HEK293 (cell line): ENCODE measurements around the gene CREBL2.

Experiments
- CTCF ChIA-PET: fragments of 350-600 bp; formaldehyde crosslinking; extraction: SDS; loops from one replicate; lab custom pipeline; 2021; ENCODE audit warnings: antibody characterized with exemption; lab: Yijun Ruan, JAX
- POLR2A ChIA-PET: fragments of 300-600 bp; formaldehyde crosslinking; extraction: SDS; loops from one replicate; lab custom pipeline; 2020; ENCODE audit warnings: antibody characterized with exemption, inconsistent platforms; lab: Yijun Ruan, JAX
- H3K27ac ChIP-seq: fragments of 200-500 bp; sonication (Bioruptor generic); 2 replicates; pipeline ENCODE4 v1.5.1; 2014; ENCODE audit warnings: low read depth, low read length, control low read depth, inconsistent platforms; ENCODE audit errors: extremely low read depth
- H3K36me3 ChIP-seq, 2 experiments: fragments of 200-500 bp in 1 of 2; sonication (Bioruptor generic) in 1 of 2; 1 replicate in 1 of 2; 2 replicates in 1 of 2; pipeline ENCODE4 v1.5.1; 2014 to 2017; ENCODE audit warnings: inconsistent platforms in 2 of 2, low read length in 2 of 2; ENCODE audit not compliant: control insufficient read depth in 2 of 2, insufficient read depth in 1 of 2
- H3K4me1 ChIP-seq: fragments of 200-500 bp; sonication (Bioruptor generic); 2 replicates; pipeline ENCODE4 v1.5.1; 2014; ENCODE audit warnings: mild to moderate bottlenecking, low read length, inconsistent platforms; ENCODE audit not compliant: control insufficient read depth, insufficient read depth
- H3K4me3 ChIP-seq: 2 replicates; pipeline ENCODE4 v1.5.1; 2011; ENCODE audit warnings: low read depth, mild to moderate bottlenecking, control low read depth, low read length, moderate library complexity
- H3K9me3 ChIP-seq: fragments of 200-500 bp; sonication (Bioruptor generic); 2 replicates; pipeline ENCODE4 v1.5.1; 2014; ENCODE audit warnings: low read depth, low read length, inconsistent platforms; ENCODE audit not compliant: control insufficient read depth, insufficient read depth
- GLI2 ChIP-seq: fragments of 450-650 bp; formaldehyde crosslinking; IDR thresholded peaks from 2 replicates; pipeline ENCODE4; 2017; ENCODE audit warnings: missing biosample characterization, missing genetic modification characterization, low read depth, borderline replicate concordance
- INSM2 ChIP-seq: fragments of 450-650 bp; formaldehyde crosslinking; IDR thresholded peaks from 2 replicates; pipeline ENCODE4 v1.5.1; 2016; ENCODE audit warnings: missing biosample characterization, missing genetic modification characterization
- MZF1 ChIP-seq: fragments of 450-650 bp; formaldehyde crosslinking; IDR thresholded peaks from 2 replicates; pipeline ENCODE4 v1.5.1; 2017; ENCODE audit warnings: missing biosample characterization, missing genetic modification characterization, borderline replicate concordance
- SALL2 ChIP-seq: fragments of 450-650 bp; formaldehyde crosslinking; IDR thresholded peaks from 2 replicates; pipeline ENCODE4 v1.5.0; 2017; ENCODE audit warnings: missing biosample characterization, mild to moderate bottlenecking, missing genetic modification characterization, borderline replicate concordance
- SETDB1 ChIP-seq: IDR thresholded peaks from one replicate; pipeline ENCODE4 v1.6.1; 2017; ENCODE audit warnings: mild to moderate bottlenecking, low read length, moderate library complexity, mixed read lengths; ENCODE audit not compliant: insufficient read length
- YY1 ChIP-seq: fragments of 450-650 bp; formaldehyde crosslinking; IDR thresholded peaks from 2 replicates; pipeline ENCODE4 v1.5.1; 2018; ENCODE audit warnings: missing biosample characterization, missing genetic modification characterization
- ZBTB17 ChIP-seq: fragments of 450-650 bp; formaldehyde crosslinking; IDR thresholded peaks from 2 replicates; pipeline ENCODE4 v1.5.1; 2016; ENCODE audit warnings: missing biosample characterization, missing genetic modification characterization
- ZBTB21 ChIP-seq: fragments of 450-650 bp; formaldehyde crosslinking; IDR thresholded peaks from 2 replicates; pipeline ENCODE4 v1.5.1; 2017; ENCODE audit warnings: missing biosample characterization, missing genetic modification characterization
- ZIC2 ChIP-seq: fragments of 450-650 bp; formaldehyde crosslinking; IDR thresholded peaks from 2 replicates; pipeline ENCODE4 v1.5.1; 2016; ENCODE audit warnings: missing biosample characterization, missing genetic modification characterization
- ZNF114 ChIP-seq: fragments of 450-650 bp; formaldehyde crosslinking; IDR thresholded peaks from 2 replicates; pipeline ENCODE4 v1.5.0; 2017; ENCODE audit warnings: missing biosample characterization, missing genetic modification characterization
- ZNF157 ChIP-seq: fragments of 450-650 bp; formaldehyde crosslinking; IDR thresholded peaks from 2 replicates; pipeline ENCODE4 v1.5.1; 2016; ENCODE audit warnings: missing biosample characterization, missing genetic modification characterization
- ZNF202 ChIP-seq: fragments of 450-650 bp; formaldehyde crosslinking; IDR thresholded peaks from 2 replicates; pipeline ENCODE4 v1.5.1; 2016; ENCODE audit warnings: missing biosample characterization, missing genetic modification characterization, borderline replicate concordance
- ZNF211 ChIP-seq: fragments of 450-650 bp; formaldehyde crosslinking; IDR thresholded peaks from 2 replicates; pipeline ENCODE4 v1.5.1; 2016; ENCODE audit warnings: low read depth, missing biosample characterization, missing genetic modification characterization
- ZNF23 ChIP-seq: fragments of 450-650 bp; formaldehyde crosslinking; IDR thresholded peaks from 2 replicates; pipeline ENCODE4 v1.5.1; 2016; ENCODE audit warnings: missing biosample characterization, missing genetic modification characterization, borderline replicate concordance
- ZNF26 ChIP-seq: fragments of 450-650 bp; formaldehyde crosslinking; IDR thresholded peaks from 2 replicates; pipeline ENCODE4 v1.5.1; 2016; ENCODE audit warnings: missing biosample characterization, missing genetic modification characterization
- ZNF335 ChIP-seq: fragments of 450-650 bp; formaldehyde crosslinking; conservative IDR thresholded peaks from 2 replicates; pipeline ENCODE4 v1.5.1; 2016; ENCODE audit warnings: missing biosample characterization, missing genetic modification characterization
- ZNF398 ChIP-seq: fragments of 450-650 bp; formaldehyde crosslinking; IDR thresholded peaks from 2 replicates; pipeline ENCODE4 v1.5.1; 2017; ENCODE audit warnings: missing biosample characterization, missing genetic modification characterization
- ZNF433 ChIP-seq: fragments of 450-650 bp; formaldehyde crosslinking; IDR thresholded peaks from 2 replicates; pipeline ENCODE4 v1.5.1; 2016; ENCODE audit warnings: missing biosample characterization, missing genetic modification characterization, low read depth
- ZNF449 ChIP-seq: fragments of 450-650 bp; formaldehyde crosslinking; IDR thresholded peaks from 2 replicates; pipeline ENCODE4 v1.5.1; 2017; ENCODE audit warnings: missing biosample characterization, mild to moderate bottlenecking, missing genetic modification characterization, moderate library complexity
- ZNF514 ChIP-seq: fragments of 450-650 bp; formaldehyde crosslinking; IDR thresholded peaks from 2 replicates; pipeline ENCODE4 v1.5.1; 2016; ENCODE audit warnings: missing biosample characterization, missing genetic modification characterization
- ZNF544 ChIP-seq: fragments of 450-650 bp; formaldehyde crosslinking; IDR thresholded peaks from 2 replicates; pipeline ENCODE4 v1.5.0; 2017; ENCODE audit warnings: missing biosample characterization, missing genetic modification characterization
- ZNF558 ChIP-seq: fragments of 450-650 bp; formaldehyde crosslinking; IDR thresholded peaks from 2 replicates; pipeline ENCODE4 v1.5.1; 2016; ENCODE audit warnings: missing biosample characterization, missing genetic modification characterization
- ZNF600 ChIP-seq: fragments of 450-650 bp; formaldehyde crosslinking; IDR thresholded peaks from 2 replicates; pipeline ENCODE4 v1.5.1; 2016; ENCODE audit warnings: missing biosample characterization, missing genetic modification characterization
- ZNF624 ChIP-seq: fragments of 450-650 bp; formaldehyde crosslinking; IDR thresholded peaks from 2 replicates; pipeline ENCODE4 v1.5.1; 2017; ENCODE audit warnings: missing biosample characterization, missing genetic modification characterization
- ZNF629 ChIP-seq: fragments of 450-650 bp; formaldehyde crosslinking; IDR thresholded peaks from 2 replicates; pipeline ENCODE4 v1.5.1; 2017; ENCODE audit warnings: missing biosample characterization, missing genetic modification characterization
- ZNF677 ChIP-seq: fragments of 450-650 bp; IDR thresholded peaks from 2 replicates; pipeline ENCODE4 v1.5.0; 2018; ENCODE audit warnings: missing biosample characterization, mild to moderate bottlenecking, missing genetic modification characterization, moderate library complexity
- ZNF707 ChIP-seq: fragments of 450-650 bp; formaldehyde crosslinking; IDR thresholded peaks from 2 replicates; pipeline ENCODE4 v1.5.1; 2016; ENCODE audit warnings: missing biosample characterization, missing genetic modification characterization
- ZNF791 ChIP-seq: fragments of 450-650 bp; formaldehyde crosslinking; IDR thresholded peaks from 2 replicates; pipeline ENCODE4 v1.5.1; 2016; ENCODE audit warnings: missing biosample characterization, missing genetic modification characterization
- ZNF843 ChIP-seq: fragments of 450-650 bp; formaldehyde crosslinking; IDR thresholded peaks from 2 replicates; pipeline ENCODE4 v1.5.1; 2016; ENCODE audit warnings: missing biosample characterization, missing genetic modification characterization
- ZSCAN18 ChIP-seq: fragments of 450-650 bp; formaldehyde crosslinking; IDR thresholded peaks from 2 replicates; pipeline ENCODE4 v1.5.1; 2016; ENCODE audit warnings: missing biosample characterization, missing genetic modification characterization
- ZSCAN23 ChIP-seq: fragments of 450-650 bp; formaldehyde crosslinking; IDR thresholded peaks from 2 replicates; pipeline ENCODE4 v1.5.1; 2016; ENCODE audit warnings: missing biosample characterization, missing genetic modification characterization
- ZSCAN30 ChIP-seq: fragments of 450-650 bp; IDR thresholded peaks from 2 replicates; pipeline ENCODE4 v1.5.1; 2018; ENCODE audit warnings: missing biosample characterization, mild to moderate bottlenecking, missing genetic modification characterization, moderate library complexity
- ZXDB ChIP-seq: fragments of 450-650 bp; formaldehyde crosslinking; IDR thresholded peaks from 2 replicates; pipeline ENCODE4 v1.5.1; 2016; ENCODE audit warnings: missing biosample characterization, missing genetic modification characterization

Gene CREBL2

GRCh38 chr12:12582895-12583303, 28.8 kb upstream of the CREBL2 start:
- CTCF ChIA-PET, result no interaction called here
- TF ChIP-seq ZSCAN23 (tag by site-specific recombination), result no peak
- no peak for TF ChIP-seq ZNF114 (tag by site-specific recombination)
- TF ChIP-seq ZSCAN30, result no peak
- no peak for TF ChIP-seq ZNF514 (tag by site-specific recombination)
- no peak for TF ChIP-seq ZNF157 (tag by site-specific recombination)
- no peak for TF ChIP-seq ZNF544 (tag by site-specific recombination)
- TF ChIP-seq ZNF23 (tag by site-specific recombination), result no peak
- no peak; the same call in 1 of the 2 replicates for TF ChIP-seq INSM2
- no peak for TF ChIP-seq ZNF791
- no peak for TF ChIP-seq ZBTB17 (tag by site-specific recombination)
- TF ChIP-seq ZNF677 (tag by site-specific recombination), result no peak
- TF ChIP-seq ZNF335, result peak; percentile 78
- TF ChIP-seq ZNF558 (tag by site-specific recombination), result no peak
- no peak for TF ChIP-seq YY1 (tag by site-specific recombination)
- no peak for TF ChIP-seq ZNF433 (tag by site-specific recombination)
- no peak for TF ChIP-seq ZNF202 (tag by site-specific recombination)
- no peak for TF ChIP-seq ZNF707
- TF ChIP-seq ZBTB21 (tag by site-specific recombination), result peak; percentile 91
- TF ChIP-seq ZNF600 (tag by site-specific recombination), result peak; percentile 74
- TF ChIP-seq ZNF843 (tag by site-specific recombination), result no peak
- no peak for TF ChIP-seq ZNF398
- no peak for TF ChIP-seq SETDB1
- TF ChIP-seq ZNF26 (tag by site-specific recombination), result no peak
- no peak for TF ChIP-seq ZNF449 (tag by site-specific recombination)
- no peak for TF ChIP-seq ZSCAN18 (tag by site-specific recombination)
- no peak for TF ChIP-seq ZNF624 (tag by site-specific recombination)
- TF ChIP-seq ZNF211 (tag by site-specific recombination), result no peak
- TF ChIP-seq SALL2 (tag by site-specific recombination), result no peak
- TF ChIP-seq ZIC2, result peak; percentile 13; the same call in 1 of the 2 replicates
- peak; percentile 89 for TF ChIP-seq ZNF629 (tag by site-specific recombination)
- TF ChIP-seq GLI2, result no peak
- no peak for TF ChIP-seq ZXDB
- no peak for TF ChIP-seq MZF1

More at GRCh38 chr12:12582895-12583303, 28.8 kb upstream of the CREBL2 start:
- Histone ChIP-seq H3K9me3 (no peaks in the 10 kb centered on the region), H3K27ac (no peak overlapping the region), H3K4me1 (no peaks in the 10 kb centered on the region), H3K36me3 (no peaks in the 10 kb centered on the region), H3K4me3 (no peak overlapping the region)
- POLR2A ChIA-PET, result no interaction called here
